Measurements from ENCODE around the gene FGD3. TPM values are rescaled to one million over a fixed set of nuclear protein-coding genes. Genes with fewer than 3 reads are reported as not detected.

Gene FGD3
- total and polyA plus RNA-seq, 2 donors (not counting 1 experiment from before 2014, with no cell fraction given), result not detected

DNA sequence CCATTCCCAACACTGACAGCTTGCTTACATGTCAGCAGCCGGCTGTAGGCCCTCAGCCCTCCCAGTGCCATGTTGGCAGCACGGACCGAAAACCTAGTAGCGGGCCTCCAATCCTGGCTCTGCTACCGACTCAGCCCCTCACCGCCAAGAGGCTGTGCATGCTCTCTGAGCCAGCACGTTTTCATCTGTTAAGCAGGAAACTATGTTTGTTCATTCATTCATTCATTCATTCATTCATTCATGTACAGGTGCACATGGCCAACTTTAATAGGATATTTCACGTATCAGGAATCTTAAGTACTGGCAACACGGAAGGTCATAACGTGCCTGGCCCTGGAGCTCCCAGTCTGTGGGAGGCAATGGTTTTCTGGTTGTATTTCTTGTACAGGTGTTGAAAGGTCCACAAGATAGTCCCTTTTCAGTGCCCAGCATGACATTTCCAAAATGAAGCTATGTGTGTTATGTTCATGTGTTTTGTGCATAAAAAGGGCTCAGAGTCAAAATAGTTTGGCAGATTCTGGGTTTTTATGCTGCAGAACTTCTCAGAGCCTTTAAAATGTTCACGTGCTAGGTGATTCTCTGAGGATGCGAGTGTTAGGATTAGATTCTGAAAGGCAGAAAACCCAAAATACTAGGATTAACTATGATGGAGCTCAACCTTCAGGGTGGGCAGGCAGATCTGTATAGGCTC is 128.9 kb downstream of the FGD3 start:
- Histone ChIP-seq H3K9me3 (ENCODE audit: control insufficient read depth, insufficient read depth, low read depth, low read length) (no peaks in the 10 kb centered on the region), H3K27me3 (ENCODE audit: control insufficient read depth, insufficient read depth, low read length) (no peaks in the 10 kb centered on the region), H3K4me3 (replicated peaks in 1 of 4; ENCODE audit: control extremely low read depth in 1 of 4, insufficient read depth in 1 of 4, low read depth in 3 of 4, low read length in 4 of 4) (no peak overlapping the region), H2AFZ (ENCODE audit: low read length) (no peak overlapping the region), H3K4me1 (ENCODE audit: control insufficient read depth, extremely low read depth, insufficient read depth, low read length) (peaks cover 3% of the 10 kb centered on the region), H3K27ac (ENCODE audit: insufficient read depth, low read length) (no peak overlapping the region), H3K79me2 (ENCODE audit: control insufficient read depth, insufficient read depth, low read length) (no peaks in the 10 kb centered on the region), H4K20me1 (ENCODE audit: control insufficient read depth, extremely low read depth, insufficient read depth, low read length) (no peaks in the 10 kb centered on the region), H3K4me2 (ENCODE audit: extremely low read depth, insufficient read depth, low read length) (no peak overlapping the region), H3K36me3 (ENCODE audit: control insufficient read depth, insufficient read depth, low read length) (no peaks in the 10 kb centered on the region), H3K9ac (ENCODE audit: insufficient read depth, low read length) (no peak overlapping the region)
- no peak for DNase-seq (ENCODE audit: low read depth in 2 of 2)
- TF ChIP-seq, protein P1, sequence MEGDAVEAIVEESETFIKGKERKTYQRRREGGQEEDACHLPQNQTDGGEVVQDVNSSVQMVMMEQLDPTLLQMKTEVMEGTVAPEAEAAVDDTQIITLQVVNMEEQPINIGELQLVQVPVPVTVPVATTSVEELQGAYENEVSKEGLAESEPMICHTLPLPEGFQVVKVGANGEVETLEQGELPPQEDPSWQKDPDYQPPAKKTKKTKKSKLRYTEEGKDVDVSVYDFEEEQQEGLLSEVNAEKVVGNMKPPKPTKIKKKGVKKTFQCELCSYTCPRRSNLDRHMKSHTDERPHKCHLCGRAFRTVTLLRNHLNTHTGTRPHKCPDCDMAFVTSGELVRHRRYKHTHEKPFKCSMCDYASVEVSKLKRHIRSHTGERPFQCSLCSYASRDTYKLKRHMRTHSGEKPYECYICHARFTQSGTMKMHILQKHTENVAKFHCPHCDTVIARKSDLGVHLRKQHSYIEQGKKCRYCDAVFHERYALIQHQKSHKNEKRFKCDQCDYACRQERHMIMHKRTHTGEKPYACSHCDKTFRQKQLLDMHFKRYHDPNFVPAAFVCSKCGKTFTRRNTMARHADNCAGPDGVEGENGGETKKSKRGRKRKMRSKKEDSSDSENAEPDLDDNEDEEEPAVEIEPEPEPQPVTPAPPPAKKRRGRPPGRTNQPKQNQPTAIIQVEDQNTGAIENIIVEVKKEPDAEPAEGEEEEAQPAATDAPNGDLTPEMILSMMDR (conservative IDR thresholded peaks at IDR 0.05 in 1 of 2, IDR thresholded peaks at IDR 0.05 in 1 of 2; ENCODE audit: low read depth in 1 of 2, low read length in 2 of 2), result no peak
- TF ChIP-seq EZH2 (IDR thresholded peaks at IDR 0.05; ENCODE audit: low read length, missing control alignments), result no peak

- peaks cover 6% of the 10 kb centered on the region for H3K4me1 ChIP-seq (ENCODE audit: control insufficient read depth, extremely low read depth, insufficient read depth, low read length)
- no peak for DNase-seq (ENCODE audit: low read depth in 2 of 2)
- H3K9me3 ChIP-seq (ENCODE audit: control insufficient read depth, insufficient read depth, low read depth, low read length), result no peaks in the 10 kb centered on the region
- no peak overlapping the region for H3K4me2 ChIP-seq (ENCODE audit: extremely low read depth, insufficient read depth, low read length)
- H3K4me3 ChIP-seq (replicated peaks in 1 of 4; ENCODE audit: control extremely low read depth in 1 of 4, insufficient read depth in 1 of 4, low read depth in 3 of 4, low read length in 4 of 4), result no peak overlapping the region
- no peak overlapping the region for H3K9ac ChIP-seq (ENCODE audit: insufficient read depth, low read length)
- TF ChIP-seq, protein P1 (conservative IDR thresholded peaks at IDR 0.05 in 1 of 2, IDR thresholded peaks at IDR 0.05 in 1 of 2; ENCODE audit: low read depth in 1 of 2, low read length in 2 of 2), result no peak
- TF ChIP-seq EZH2 (IDR thresholded peaks at IDR 0.05; ENCODE audit: low read length, missing control alignments), result no peak
- H3K27ac ChIP-seq (ENCODE audit: insufficient read depth, low read length), result no peak overlapping the region
- H3K27me3 ChIP-seq (ENCODE audit: control insufficient read depth, insufficient read depth, low read length), result no peaks in the 10 kb centered on the region
- no peaks in the 10 kb centered on the region for H4K20me1 ChIP-seq (ENCODE audit: control insufficient read depth, extremely low read depth, insufficient read depth, low read length)
- H3K36me3 ChIP-seq (ENCODE audit: control insufficient read depth, insufficient read depth, low read length), result no peaks in the 10 kb centered on the region
- H3K79me2 ChIP-seq (ENCODE audit: control insufficient read depth, insufficient read depth, low read length), result no peaks in the 10 kb centered on the region
- no peak overlapping the region for H2AFZ ChIP-seq (ENCODE audit: low read length)
Measured at GRCh38 chr9:93076792-93077128, 129.4 kb downstream of the FGD3 start.

DNA sequence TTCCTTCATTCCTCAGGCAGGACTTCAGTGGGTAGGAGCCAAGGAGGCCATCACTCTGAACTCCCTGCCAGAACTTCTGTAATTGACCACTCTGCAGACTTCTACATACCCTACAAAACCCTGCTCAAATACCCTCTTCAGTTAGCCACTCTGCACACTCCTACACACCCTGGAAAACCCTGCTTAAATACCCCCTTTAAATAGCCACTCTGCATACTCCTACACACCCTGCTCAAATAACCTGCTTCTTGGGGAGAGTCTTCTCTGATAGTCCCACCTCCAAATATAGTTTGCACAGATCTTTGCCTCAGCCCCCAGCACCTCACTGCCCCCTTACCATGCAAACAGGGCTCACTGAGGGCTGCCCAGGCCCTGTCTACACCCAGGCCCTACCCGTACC is 130.0 kb downstream of the FGD3 start:
- Histone ChIP-seq H4K20me1 (ENCODE audit: control insufficient read depth, extremely low read depth, insufficient read depth, low read length) (no peaks in the 10 kb centered on the region), H3K4me2 (ENCODE audit: extremely low read depth, insufficient read depth, low read length) (no peak overlapping the region), H3K79me2 (ENCODE audit: control insufficient read depth, insufficient read depth, low read length) (no peaks in the 10 kb centered on the region), H3K4me3 (replicated peaks in 1 of 4; ENCODE audit: control extremely low read depth in 1 of 4, insufficient read depth in 1 of 4, low read depth in 3 of 4, low read length in 4 of 4) (no peak overlapping the region), H3K36me3 (ENCODE audit: control insufficient read depth, insufficient read depth, low read length) (no peaks in the 10 kb centered on the region), H2AFZ (ENCODE audit: low read length) (no peak overlapping the region), H3K27ac (ENCODE audit: insufficient read depth, low read length) (no peak overlapping the region), H3K27me3 (ENCODE audit: control insufficient read depth, insufficient read depth, low read length) (no peaks in the 10 kb centered on the region), H3K9me3 (ENCODE audit: control insufficient read depth, insufficient read depth, low read depth, low read length) (no peaks in the 10 kb centered on the region), H3K4me1 (ENCODE audit: control insufficient read depth, extremely low read depth, insufficient read depth, low read length) (peaks cover 5% of the 10 kb centered on the region), H3K9ac (ENCODE audit: insufficient read depth, low read length) (no peak overlapping the region)
- DNase-seq (ENCODE audit: low read depth in 2 of 2), result no peak
- TF ChIP-seq EZH2 (IDR thresholded peaks at IDR 0.05; ENCODE audit: low read length, missing control alignments), result no peak
- TF ChIP-seq, protein P1 (conservative IDR thresholded peaks at IDR 0.05 in 1 of 2, IDR thresholded peaks at IDR 0.05 in 1 of 2; ENCODE audit: low read depth in 1 of 2, low read length in 2 of 2), result no peak

All from fibroblast of lung (primary cell).